H1 (cell line): ENCODE measurements around the gene RBP5. TPM values are rescaled to one million over a fixed set of nuclear protein-coding genes. Genes with fewer than 3 reads are reported as not detected.

Experiments used
- CTCF ChIA-PET: fragments of 300-600 bp; sonication (Branson Sonifier 250); formaldehyde crosslinking; loops from one replicate; lab custom pipeline; 2021; ENCODE audit not compliant: partially characterized antibody; lab: Charles Lee
- POLR2A ChIA-PET: fragments of 300-600 bp; sonication (Branson Sonifier 250); formaldehyde crosslinking; loops from one replicate; lab custom pipeline; 2021; ENCODE audit warnings: inconsistent platforms; ENCODE audit not compliant: partially characterized antibody; lab: Charles Lee
- DNase-seq, 2 experiments: peaks; one replicate each; pipeline versions ENCODE4 v3.0.0 to v3.0.0-alpha.2; 2010 to 2022; ENCODE audit warnings: low spot score in 2 of 2, low read depth in 1 of 2, mixed read lengths in 1 of 2
- FAIRE-seq: peaks from 2 replicates; lab custom pipeline; 2011; peaks lifted over from hg19 to GRCh38; lab: Jason Lieb, UNC
- H2AFZ ChIP-seq: 2 replicates; pipeline ENCODE4 v1.8.1; 2012; ENCODE audit warnings: low read length, inconsistent platforms
- H2AK5ac ChIP-seq: 2 replicates; pipeline ENCODE4 v1.6.1; 2013; ENCODE audit warnings: low read depth, low read length
- H2BK120ac ChIP-seq: replicated peaks from 2 replicates; pipeline ENCODE3; 2013; ENCODE audit warnings: low read depth, low read length, inconsistent platforms
- H2BK12ac ChIP-seq: 2 replicates; pipeline ENCODE4 v1.6.1; 2013; ENCODE audit warnings: low read depth, low read length
- H2BK15ac ChIP-seq: 2 replicates; pipeline ENCODE4 v1.6.1; 2013; ENCODE audit warnings: low read length
- H2BK20ac ChIP-seq: 2 replicates; pipeline ENCODE4 v1.6.1; 2013; ENCODE audit warnings: low read length
- H2BK5ac ChIP-seq: 2 replicates; pipeline ENCODE4 v1.6.1; 2013; ENCODE audit warnings: low read depth, low read length
- H3K14ac ChIP-seq: 2 replicates; pipeline ENCODE4 v1.6.1; 2013; ENCODE audit warnings: inconsistent platforms; ENCODE audit not compliant: insufficient read length
- H3K18ac ChIP-seq: 2 replicates; pipeline ENCODE4 v1.6.1; 2013; ENCODE audit warnings: low read length; ENCODE audit errors: extremely low read depth
- H3K23ac ChIP-seq: 2 replicates; pipeline ENCODE4 v1.6.1; 2013; ENCODE audit warnings: inconsistent platforms; ENCODE audit not compliant: insufficient read length
- H3K23me2 ChIP-seq: 2 replicates; pipeline ENCODE4 v1.6.1; 2013; ENCODE audit warnings: low read depth, low read length
- H3K27ac ChIP-seq: 2 replicates; pipeline ENCODE4 v1.6.1; 2011; ENCODE audit warnings: low read depth, low read length, inconsistent platforms
- H3K27me3 ChIP-seq, 4 experiments: replicated peaks in 1 of 4; 1 replicate in 1 of 4; 2 replicates in 3 of 4; pipeline versions ENCODE4 v1.6.1 to v1.8.1; 2011 to 2013; ENCODE audit warnings: low read length in 3 of 4, mild to moderate bottlenecking in 3 of 4, inconsistent platforms in 2 of 4, mixed read lengths in 2 of 4, moderate library complexity in 1 of 4; ENCODE audit not compliant: control insufficient read depth in 3 of 4, insufficient read depth in 3 of 4; ENCODE audit errors: extremely low read depth in 1 of 4
- H3K36me3 ChIP-seq, 4 experiments: 2 replicates each; pipeline versions ENCODE4 v1.6.1 to v1.8.1; 2011 to 2013; ENCODE audit warnings: mild to moderate bottlenecking in 4 of 4, low read length in 3 of 4, moderate library complexity in 2 of 4, control low read depth in 1 of 4, inconsistent platforms in 1 of 4; ENCODE audit not compliant: insufficient read depth in 4 of 4, control insufficient read depth in 2 of 4
- H3K4ac ChIP-seq: replicated peaks from 2 replicates; pipeline ENCODE3; 2013; ENCODE audit warnings: low read length, low read depth, mixed read lengths, inconsistent platforms; ENCODE audit not compliant: insufficient read length
- H3K4me1 ChIP-seq, 4 experiments: replicated peaks in 1 of 4; 1 replicate in 1 of 4; 2 replicates in 3 of 4; pipeline versions ENCODE4 v1.6.1 to v1.8.1; 2011 to 2013; ENCODE audit warnings: low read length in 3 of 4, inconsistent platforms in 2 of 4, mixed read lengths in 1 of 4; ENCODE audit not compliant: insufficient read depth in 4 of 4, control insufficient read depth in 3 of 4
- H3K4me2 ChIP-seq, 2 experiments: 2 replicates each; pipeline versions ENCODE4 v1.6.1 to v1.8.1; 2011 to 2013; ENCODE audit warnings: low read depth in 2 of 2, low read length in 2 of 2, control low read depth in 1 of 2, inconsistent platforms in 1 of 2, mild to moderate bottlenecking in 1 of 2; ENCODE audit not compliant: insufficient read depth in 1 of 2
- H3K4me3 ChIP-seq, 4 experiments: fragments of 200-600, 300-600 bp in 1 of 4; sonication (generic), shearing (Covaris generic), sonication (Bioruptor Twin) in 1 of 4; 2 replicates each; pipeline versions ENCODE4 v1.5.1 to v1.8.1; 2011 to 2016; ENCODE audit warnings: low read length in 4 of 4, low read depth in 3 of 4, control low read depth in 2 of 4, inconsistent platforms in 2 of 4, mild to moderate bottlenecking in 2 of 4, mixed read lengths in 1 of 4, moderate library complexity in 1 of 4; ENCODE audit not compliant: insufficient read depth in 2 of 4; ENCODE audit errors: extremely low read depth in 1 of 4
- H3K56ac ChIP-seq: replicated peaks from 2 replicates; pipeline ENCODE3; 2013; ENCODE audit warnings: low read depth, mild to moderate bottlenecking, mixed read lengths, low read length, inconsistent platforms; ENCODE audit not compliant: insufficient read length
- H3K79me1 ChIP-seq: 2 replicates; pipeline ENCODE4 v1.6.1; 2013; ENCODE audit warnings: low read depth, low read length, control low read depth
- H3K79me2 ChIP-seq, 2 experiments: 2 replicates each; pipeline versions ENCODE4 v1.6.1 to v1.8.1; 2012 to 2013; ENCODE audit warnings: low read length in 2 of 2, mild to moderate bottlenecking in 2 of 2, inconsistent platforms in 1 of 2; ENCODE audit not compliant: insufficient read depth in 2 of 2, control insufficient read depth in 1 of 2
- H3K9ac ChIP-seq, 4 experiments: replicated peaks in 1 of 4; 1 replicate in 1 of 4; 2 replicates in 3 of 4; pipeline versions ENCODE4 v1.6.1 to v1.8.1; 2011 to 2013; ENCODE audit warnings: low read depth in 3 of 4, low read length in 3 of 4, control low read depth in 2 of 4, mild to moderate bottlenecking in 2 of 4, moderate library complexity in 2 of 4, inconsistent platforms in 1 of 4; ENCODE audit errors: extremely low read depth in 1 of 4
- H3K9me3 ChIP-seq, 2 experiments: 2 replicates each; pipeline versions ENCODE4 v1.6.1 to v1.8.1; 2012 to 2013; ENCODE audit warnings: mild to moderate bottlenecking in 2 of 2, moderate library complexity in 2 of 2, control low read depth in 1 of 2, inconsistent platforms in 1 of 2, low read depth in 1 of 2, low read length in 1 of 2, mixed read lengths in 1 of 2; ENCODE audit not compliant: insufficient read depth in 2 of 2
- H4K20me1 ChIP-seq, 2 experiments: replicated peaks in 1 of 2; 2 replicates each; pipeline versions ENCODE3 to v1.8.1; 2011 to 2013; ENCODE audit warnings: inconsistent platforms in 2 of 2, low read length in 2 of 2, mild to moderate bottlenecking in 1 of 2; ENCODE audit not compliant: insufficient read depth in 2 of 2, control insufficient read depth in 1 of 2
- H4K5ac ChIP-seq: 2 replicates; pipeline ENCODE4 v1.6.1; 2013; ENCODE audit warnings: low read length, low read depth, mixed read lengths, inconsistent platforms; ENCODE audit not compliant: insufficient read length
- H4K8ac ChIP-seq: 2 replicates; pipeline ENCODE4 v1.8.0; 2013; ENCODE audit warnings: mild to moderate bottlenecking, moderate library complexity, low read length, inconsistent platforms; ENCODE audit not compliant: insufficient read depth; ENCODE audit errors: extremely low read depth
- H4K91ac ChIP-seq: replicated peaks from 2 replicates; pipeline ENCODE3; 2013; ENCODE audit warnings: low read length, mixed read lengths, inconsistent platforms; ENCODE audit not compliant: insufficient read length
- KDM4A ChIP-seq: IDR thresholded peaks from one replicate; pipeline ENCODE4 v1.7.1; 2012; ENCODE audit warnings: low read depth, mild to moderate bottlenecking, moderate library complexity, low read length, inconsistent platforms; ENCODE audit not compliant: severe bottlenecking
- WGBS, 2 experiments: shearing (Covaris generic) in 1 of 2; methylation state at CpG; one replicate each; pipeline versions ENCODE4 v1.1.6 to v1.1.7; 2013 to 2015; ENCODE audit warnings: low lambda C conversion rate in 2 of 2, mixed read lengths in 2 of 2, inconsistent platforms in 1 of 2, low coverage in 1 of 2, missing lambda C conversion rate in 1 of 2; ENCODE audit not compliant: insufficient replicate concordance in 2 of 2, insufficient coverage in 1 of 2, insufficient read length in 1 of 2; ENCODE audit errors: extremely low coverage in 1 of 2, missing lambda C conversion rate in 1 of 2; 5-methylcytosine and 5-hydroxymethylcytosine counted together
- polyA plus RNA-seq, 7 experiments: library from polyadenylated mRNA; depleted of rRNA in 3 of 7; stranded (reverse) in 5 of 7; unstranded in 2 of 7; fragments of >200 nt in 5 of 7; fragments of 200-250 nt in 2 of 7; gene quantifications; 1 replicate in 5 of 7; 2 replicates in 1 of 7; 4 replicates in 1 of 7; pipeline versions ENCODE4 v1.2.1 to v1.2.3, GENCODE V29; 2011 to 2013; ENCODE audit warnings: missing spikeins in 2 of 7, mixed read lengths in 2 of 7
- total RNA-seq: library from RNA; stranded (reverse); fragmentation: NEBNext Ultra II Directional; extraction: Animal tissue kit (Norgen Biotek cat#: 25700); gene quantifications from 2 replicates; pipeline ENCODE4 v1.2.1, GENCODE V29; 2021

The RBP5 gene
- total and polyA plus RNA-seq, 2 of the 8 experiments (the other 6 are each of a cell fraction or from before 2014, with no cell fraction given), result 1.2 to 1.9 TPM

DNA sequence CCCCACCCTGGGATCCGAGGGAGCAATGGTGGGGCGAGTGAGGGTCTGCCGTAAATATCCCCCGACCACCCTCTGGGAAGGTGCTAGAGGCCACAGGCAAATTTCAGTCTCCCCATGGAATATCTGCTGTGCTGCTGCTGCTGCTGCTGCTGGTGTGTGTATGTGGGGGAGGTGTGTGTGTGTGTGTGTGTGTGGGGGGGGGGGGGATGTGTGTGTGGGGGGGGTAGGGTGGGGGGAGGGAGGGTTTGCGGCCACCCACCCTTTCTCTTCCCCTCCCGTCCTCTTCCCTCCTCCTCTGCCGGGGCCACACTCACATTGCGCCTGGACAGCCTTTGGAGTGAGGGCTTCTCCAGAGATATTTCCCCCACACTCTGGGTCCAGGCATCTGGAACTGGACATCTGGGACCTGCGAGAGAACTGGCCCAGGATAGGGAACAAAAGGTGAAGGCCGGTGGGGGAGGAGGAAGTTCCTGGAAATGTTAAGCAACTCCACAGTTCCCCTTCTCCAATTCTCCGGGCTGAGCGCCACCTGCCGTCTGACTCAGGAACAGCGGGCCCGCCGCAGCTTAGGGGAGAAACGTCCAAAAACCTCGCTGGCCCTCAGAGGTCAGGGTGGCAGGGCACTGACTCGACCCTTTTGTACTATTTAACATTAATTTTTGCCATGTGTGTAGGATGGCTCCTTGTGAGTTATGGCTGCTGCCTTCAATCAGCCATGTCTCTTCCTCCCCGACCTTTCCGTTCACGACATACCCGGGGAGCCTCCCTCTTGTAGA lies 19.7 kb downstream of the RBP5 start, which contains the start of gene C1RL:
C1RL (minus strand) TSS at position 419 of the 776 bp plus-strand sequence; CDS start at position 385, 34 bp downstream.
- peak within 1 kb of the TSS; percentile 78 to 84 for H3K4me2 ChIP-seq
- H3K79me1 ChIP-seq, result no peaks in the 10 kb centered on the region
- H2BK12ac ChIP-seq, result peak within 1 kb of the TSS; percentile 62
- WGBS, 2 experiments, result 22% methylated on average over 19 of the region's 23 CpGs; no CpG with 5 or more reads in 1 of the 2 experiments
- no peaks in the 10 kb centered on the region for H3K27me3 ChIP-seq
- H3K36me3 ChIP-seq, result no peaks in the 10 kb centered on the region; a peak in 1 of 8 replicates
- no peaks in the 10 kb centered on the region for H3K79me2 ChIP-seq
- peaks cover 4% of the 10 kb centered on the region for H3K23me2 ChIP-seq
- ChIA-PET CTCF (interaction anchor here (0.6 to 4.2 kb wide), 49 partner anchors 9 to 322 kb away, joined by 3 to 51 read pairs (median 5); partner anchors contain the start of genes C12orf57, C1R, C1S and CLSTN3), POLR2A (interaction anchor here (0.6 to 4.9 kb wide), 24 partner anchors 9 to 242 kb away, joined by 3 to 42 read pairs (median 6); partner anchors contain the start of genes C12orf57, C1R, C1S and CLSTN3)
- H3K56ac ChIP-seq, result peak within 1 kb of the TSS; percentile 63
- FAIRE-seq (no peak), DNase-seq (peak; percentile 53 to 99)
- H4K5ac ChIP-seq, result peak within 1 kb of the TSS; percentile 92
- no peak within 1 kb of the TSS for H3K4ac ChIP-seq
- 0 out of 7 replicates have a peak, but pooled peaks cover 0 to 2% (median 0%) of the 10 kb centered on the region in 4 experiments for H3K4me1 ChIP-seq
- peak within 1 kb of the TSS; percentile 58 for H2BK120ac ChIP-seq
- no peak within 1 kb of the TSS; the same call in 1 of the 2 replicates for H2AFZ ChIP-seq
- peak within 1 kb of the TSS; percentile 31; the same call in 1 of the 2 replicates for H2BK15ac ChIP-seq
- H3K14ac ChIP-seq, result peak within 1 kb of the TSS; percentile 95
- peak within 1 kb of the TSS; percentile 75; the same call in 1 of the 2 replicates for H2BK20ac ChIP-seq
- H2BK5ac ChIP-seq, result peak within 1 kb of the TSS; percentile 53; the same call in 1 of the 2 replicates
- peak within 1 kb of the TSS; percentile 57 to 75 (median 70); a peak in 6 of 7 replicates for H3K9ac ChIP-seq
- no peak within 1 kb of the TSS for H2AK5ac ChIP-seq
- H3K23ac ChIP-seq, result no peak within 1 kb of the TSS
- peak within 1 kb of the TSS; percentile 13; the same call in 1 of the 2 replicates for H3K27ac ChIP-seq
- peak within 1 kb of the TSS; percentile 81 for H3K18ac ChIP-seq
- peaks cover 0 to 1% of the 10 kb centered on the region in 2 experiments for H4K20me1 ChIP-seq
- peak within 1 kb of the TSS; percentile 63 to 80 (median 75) for H3K4me3 ChIP-seq
- H4K91ac ChIP-seq, result peak within 1 kb of the TSS; percentile 92
- H4K8ac ChIP-seq, result peak within 1 kb of the TSS; percentile 91
- peaks cover 0 to 3% of the 10 kb centered on the region in 2 experiments; a peak in 2 of 4 replicates for H3K9me3 ChIP-seq
- TF ChIP-seq KDM4A, result peak; percentile 54
